Measurements from ENCODE around the gene BMP10. TPM values are rescaled to one million over a fixed set of nuclear protein-coding genes. Genes with fewer than 3 reads are reported as not detected.

The BMP10 gene
- total RNA-seq, 2 experiments from 2014 or later, result 0.18 TPM; not detected in 1

DNA sequence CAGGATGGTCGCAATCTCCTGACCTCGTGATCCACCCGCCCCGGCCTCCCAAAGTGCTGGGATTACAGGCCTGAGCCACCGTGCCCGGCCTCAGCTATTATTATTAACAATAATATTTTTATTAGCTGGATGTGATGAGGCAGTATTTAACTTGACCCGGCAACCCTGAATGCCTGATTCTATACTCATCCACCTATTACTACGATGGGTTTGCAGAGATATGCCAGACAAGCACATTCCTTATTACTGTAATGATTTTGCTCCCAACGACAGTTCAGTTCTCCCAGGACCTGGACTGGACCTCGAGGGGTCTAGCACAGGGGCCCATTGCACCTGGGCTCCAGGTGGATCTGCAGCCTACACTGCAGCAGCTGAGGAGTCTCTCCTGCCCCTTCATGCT lies 32.6 kb downstream of the BMP10 start:
- Mint-ChIP-seq H3K27me3 (peaks cover 8% of the 10 kb centered on the region), H3K4me1 (peaks cover 33% of the 10 kb centered on the region), H3K4me3 (no peak overlapping the region), H3K36me3 (ENCODE audit: low read depth) (peaks cover 2% of the 10 kb centered on the region), H3K27ac (no peak overlapping the region), H3K9me3 (peaks cover 3% of the 10 kb centered on the region)
- ChIA-PET POLR2A (interaction anchor here (1.0 to 1.8 kb wide), 3 partner anchors 8 to 97 kb away, joined by 3 to 5 read pairs (median 3); no protein-coding TSS in a partner anchor), CTCF (interaction anchor here (0.6 to 4.5 kb wide), 24 partner anchors 10 to 468 kb away, joined by 3 to 41 read pairs (median 4); no protein-coding TSS in a partner anchor)
- no peak for DNase-seq

DNA sequence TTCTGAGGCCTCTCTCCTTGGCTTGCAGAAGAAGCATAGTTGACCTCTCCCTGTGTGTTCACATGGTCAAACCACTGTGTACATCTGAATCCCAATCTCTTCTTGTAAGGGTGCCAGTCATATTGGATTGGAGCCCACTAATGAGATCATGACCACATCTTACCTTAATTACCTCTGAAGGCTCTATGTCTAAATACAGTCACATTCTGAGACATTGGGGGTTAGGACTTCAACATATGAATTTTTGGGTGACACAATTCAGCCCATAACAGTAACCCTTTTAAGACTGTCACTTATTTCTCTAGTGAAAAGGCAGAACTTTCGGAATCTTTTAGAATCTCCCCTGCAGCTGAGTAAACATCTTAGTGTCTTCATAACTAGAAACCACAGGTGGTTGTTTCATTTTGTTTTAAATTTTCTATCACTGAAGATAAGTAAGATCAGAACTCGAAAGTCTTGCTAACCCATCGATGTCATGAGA lies 33.3 kb downstream of the BMP10 start:
- no peak for DNase-seq
- ChIA-PET POLR2A (interaction anchor here (1.3 to 1.8 kb wide), 2 partner anchors 8 to 97 kb away, joined by 3 to 5 read pairs; no protein-coding TSS in a partner anchor), CTCF (interaction anchor here (0.6 to 4.5 kb wide), 19 partner anchors 10 to 373 kb away, joined by 3 to 41 read pairs (median 5); no protein-coding TSS in a partner anchor)
- peak overlapping the region; percentile 28 for H3K27ac Mint-ChIP-seq
- H3K27me3 Mint-ChIP-seq, result peaks cover 5% of the 10 kb centered on the region
- peaks cover 37% of the 10 kb centered on the region for H3K4me1 Mint-ChIP-seq
- peaks cover 3% of the 10 kb centered on the region for H3K9me3 Mint-ChIP-seq
- H3K36me3 Mint-ChIP-seq (ENCODE audit: low read depth), result peaks cover 2% of the 10 kb centered on the region
- no peak overlapping the region for H3K4me3 Mint-ChIP-seq

DNA sequence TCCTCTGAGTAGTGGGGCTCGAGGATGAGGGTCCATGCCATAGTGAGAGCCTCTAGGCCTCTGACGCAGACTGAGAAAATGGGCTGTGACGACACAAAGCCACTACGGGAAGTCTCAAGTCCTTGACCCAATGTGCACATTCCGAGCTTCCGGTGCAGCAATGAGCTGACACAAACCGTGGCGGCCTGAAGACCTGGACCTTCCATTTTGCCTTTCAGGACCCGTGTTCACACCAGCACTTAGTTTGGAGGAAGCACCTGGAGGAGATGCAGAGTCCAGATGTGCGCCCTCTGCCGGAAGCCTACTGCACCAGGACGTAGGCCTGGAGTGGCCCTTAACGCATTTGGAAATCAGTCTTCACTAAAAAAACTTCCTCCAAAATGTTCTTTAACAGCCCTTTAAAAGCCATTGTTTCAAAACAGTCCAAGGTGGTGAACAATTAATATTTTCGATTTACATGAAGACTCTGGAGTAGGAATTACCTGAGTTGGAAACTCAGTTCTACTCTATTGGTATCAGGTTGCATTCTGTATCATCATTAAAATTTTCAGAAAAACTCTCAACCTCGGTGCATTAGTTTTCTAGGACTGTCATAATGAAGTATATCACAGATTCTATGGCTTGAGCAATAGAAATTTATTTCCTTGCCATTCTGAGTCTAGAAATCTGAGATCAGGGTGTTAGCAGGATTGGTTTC lies 33.9 kb downstream of the BMP10 start:
- CTCF ChIA-PET, result interaction anchor here (1.0 to 4.7 kb wide), 15 partner anchors 9 to 145 kb away, joined by 3 to 41 read pairs (median 8); no protein-coding TSS in a partner anchor
- POLR2A ChIA-PET, result interaction anchor here (1.3 to 1.8 kb wide), 3 partner anchors 7 to 96 kb away, joined by 3 to 10 read pairs (median 5); no protein-coding TSS in a partner anchor
- peak overlapping the region; percentile 28 for H3K27ac Mint-ChIP-seq
- DNase-seq, result peak; percentile 67
- H3K4me1 Mint-ChIP-seq, result peaks cover 43% of the 10 kb centered on the region
- H3K36me3 Mint-ChIP-seq (ENCODE audit: low read depth), result peaks cover 2% of the 10 kb centered on the region
- no peak overlapping the region for H3K4me3 Mint-ChIP-seq
- H3K27me3 Mint-ChIP-seq, result peaks cover 4% of the 10 kb centered on the region
- peaks cover 3% of the 10 kb centered on the region for H3K9me3 Mint-ChIP-seq

DNA sequence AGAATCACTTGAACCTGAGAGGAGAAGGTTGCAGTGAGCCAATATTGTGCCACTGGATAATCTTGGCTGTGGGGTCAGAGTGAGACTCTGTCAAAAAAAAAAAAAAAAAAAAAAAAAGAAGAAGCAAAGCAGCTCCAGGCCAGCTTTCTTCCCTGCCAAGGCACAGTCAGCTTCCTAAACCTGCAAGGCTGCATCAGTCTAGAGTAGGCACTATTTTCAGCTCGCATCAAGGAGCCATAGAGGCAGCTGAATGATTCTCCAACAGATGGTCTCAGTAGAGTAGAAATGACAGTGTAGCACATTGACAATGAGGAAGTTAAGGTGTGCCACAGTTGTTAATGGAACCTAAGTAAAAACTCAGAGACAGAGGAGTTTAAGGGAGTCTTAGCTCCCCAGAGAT lies 35.6 kb downstream of the BMP10 start:
- DNase-seq, result no peak
- H3K36me3 Mint-ChIP-seq (ENCODE audit: low read depth), result peaks cover 8% of the 10 kb centered on the region
- H3K4me1 Mint-ChIP-seq, result peaks cover 60% of the 10 kb centered on the region
- H3K4me3 Mint-ChIP-seq, result no peak overlapping the region
- peaks cover 3% of the 10 kb centered on the region for H3K9me3 Mint-ChIP-seq
- ChIA-PET CTCF (interaction anchor here (0.7 to 4.7 kb wide), 12 partner anchors 10 to 372 kb away, joined by 3 to 41 read pairs (median 4); no protein-coding TSS in a partner anchor), POLR2A (interaction anchor here (0.7 to 1.8 kb wide), 4 partner anchors 68 to 128 kb away, joined by 3 to 10 read pairs (median 4); no protein-coding TSS in a partner anchor)
- no peak overlapping the region for H3K27ac Mint-ChIP-seq
- H3K27me3 Mint-ChIP-seq, result no peaks in the 10 kb centered on the region

DNA sequence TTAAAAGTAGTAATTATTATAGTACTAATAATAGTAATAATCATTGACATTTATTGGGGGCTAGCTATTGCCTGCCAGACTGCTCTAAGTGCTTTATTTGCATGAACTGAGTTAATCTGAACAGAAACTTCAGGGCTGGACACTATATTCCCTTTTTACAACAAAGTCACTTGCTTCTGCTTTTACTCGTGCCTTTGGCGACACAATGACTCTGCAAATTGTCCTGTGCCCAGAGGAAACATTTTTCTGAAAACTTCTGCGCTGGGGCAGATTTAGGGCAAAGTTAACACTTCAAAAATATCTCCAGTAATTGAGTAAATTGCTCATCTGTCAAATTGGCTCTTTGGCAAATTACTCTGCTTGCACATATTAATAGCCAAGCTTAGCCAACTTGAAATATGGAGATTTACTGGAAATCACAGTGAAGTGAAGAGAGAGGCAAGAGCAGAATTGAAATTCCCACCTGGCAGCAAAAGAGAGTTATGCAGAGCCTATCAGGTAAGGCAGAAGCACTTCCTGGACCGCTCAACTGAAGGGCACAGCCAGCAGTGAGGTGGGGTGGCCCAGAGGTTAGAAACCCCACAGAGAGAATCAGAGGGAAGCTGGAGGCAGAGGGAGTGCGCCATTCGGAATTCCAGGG lies 36.3 kb downstream of the BMP10 start:
- H3K9me3 Mint-ChIP-seq, result peaks cover 3% of the 10 kb centered on the region
- ChIA-PET POLR2A (interaction anchor here (0.8 to 1.2 kb wide), 3 partner anchors 19 to 114 kb away, joined by 3 to 4 read pairs (median 3); no protein-coding TSS in a partner anchor), CTCF (interaction anchor here (0.9 to 4.7 kb wide), 8 partner anchors 10 to 371 kb away, joined by 3 to 28 read pairs (median 6); no protein-coding TSS in a partner anchor)
- no peak overlapping the region for H3K4me3 Mint-ChIP-seq
- peaks cover 8% of the 10 kb centered on the region for H3K36me3 Mint-ChIP-seq (ENCODE audit: low read depth)
- DNase-seq, result no peak
- H3K27me3 Mint-ChIP-seq, result no peaks in the 10 kb centered on the region
- H3K27ac Mint-ChIP-seq, result no peak overlapping the region
- H3K4me1 Mint-ChIP-seq, result peaks cover 68% of the 10 kb centered on the region

DNA sequence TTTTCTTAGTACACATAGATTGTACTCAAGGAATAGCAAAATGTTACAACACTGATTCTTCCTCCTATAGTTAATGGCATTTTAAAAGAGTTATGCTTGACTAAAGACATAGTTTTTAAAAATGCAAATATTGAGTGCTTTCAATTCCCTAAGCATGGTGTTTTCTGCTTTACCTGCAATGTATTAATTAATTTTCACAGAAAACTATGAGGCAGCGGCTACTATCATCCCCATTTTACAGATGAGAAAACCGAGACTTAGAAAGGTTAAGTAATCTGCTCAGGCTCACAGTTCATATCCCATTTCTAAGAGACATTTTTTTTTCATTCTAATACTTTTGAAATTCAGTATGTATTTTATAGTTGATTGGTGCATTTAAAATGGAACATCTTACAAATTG lies 38.0 kb downstream of the BMP10 start:
- H3K27ac Mint-ChIP-seq, result peak overlapping the region; percentile 70
- peaks cover 79% of the 10 kb centered on the region for H3K4me1 Mint-ChIP-seq
- peaks cover 20% of the 10 kb centered on the region for H3K36me3 Mint-ChIP-seq (ENCODE audit: low read depth)
- DNase-seq, result no peak
- H3K9me3 Mint-ChIP-seq, result no peaks in the 10 kb centered on the region
- POLR2A ChIA-PET, result interaction anchor here (0.7 to 1.3 kb wide), 4 partner anchors 9 to 93 kb away, joined by 3 read pairs; no protein-coding TSS in a partner anchor
- H3K4me3 Mint-ChIP-seq, result no peak overlapping the region
- CTCF ChIA-PET, result interaction anchor here (1.1 to 4.7 kb wide), 4 partner anchors 81 to 369 kb away, joined by 3 to 28 read pairs (median 6); no protein-coding TSS in a partner anchor
- H3K27me3 Mint-ChIP-seq, result no peaks in the 10 kb centered on the region

DNA sequence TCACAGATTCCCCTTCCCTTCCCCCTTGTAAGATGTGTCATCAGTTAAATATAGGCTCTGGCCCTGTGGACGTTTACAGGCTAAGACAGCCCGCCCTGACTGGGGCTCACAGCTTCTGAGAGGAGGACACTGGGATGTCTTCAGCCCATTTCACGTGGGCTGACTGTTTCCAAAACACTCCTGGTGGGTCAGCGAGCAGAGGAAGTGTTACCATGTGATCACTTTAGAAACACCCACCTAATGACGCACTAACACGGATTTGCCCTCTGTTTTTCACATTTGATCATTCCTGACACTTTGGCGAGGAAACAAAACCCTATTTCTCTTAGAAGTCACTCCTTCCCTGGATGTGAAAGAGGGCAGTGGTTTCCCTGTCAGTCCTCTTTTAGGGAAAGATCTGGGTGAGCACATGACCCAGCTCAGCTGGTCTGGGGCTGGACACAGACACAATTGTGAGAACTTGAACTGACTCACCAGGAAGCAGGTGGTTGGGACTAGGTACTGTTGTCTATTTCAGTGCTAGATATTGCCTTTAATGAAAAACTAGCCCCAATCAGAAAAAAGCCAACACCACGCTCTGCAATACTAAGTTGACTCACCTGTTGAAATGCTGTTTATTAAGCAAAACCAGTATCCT lies 38.8 kb downstream of the BMP10 start:
- ChIA-PET POLR2A (interaction anchor here (0.6 to 1.3 kb wide), 6 partner anchors 9 to 818 kb away, joined by 3 read pairs; no protein-coding TSS in a partner anchor), CTCF (interaction anchor here (1.1 to 2.8 kb wide), 2 partner anchors 93 to 369 kb away, joined by 3 to 6 read pairs; no protein-coding TSS in a partner anchor)
- DNase-seq, result peak; percentile 35
- peaks cover 79% of the 10 kb centered on the region for H3K4me1 Mint-ChIP-seq
- peaks cover 28% of the 10 kb centered on the region for H3K36me3 Mint-ChIP-seq (ENCODE audit: low read depth)
- no peaks in the 10 kb centered on the region for H3K27me3 Mint-ChIP-seq
- H3K27ac Mint-ChIP-seq, result peak overlapping the region; percentile 70
- no peak overlapping the region for H3K4me3 Mint-ChIP-seq
- H3K9me3 Mint-ChIP-seq, result no peaks in the 10 kb centered on the region

DNA sequence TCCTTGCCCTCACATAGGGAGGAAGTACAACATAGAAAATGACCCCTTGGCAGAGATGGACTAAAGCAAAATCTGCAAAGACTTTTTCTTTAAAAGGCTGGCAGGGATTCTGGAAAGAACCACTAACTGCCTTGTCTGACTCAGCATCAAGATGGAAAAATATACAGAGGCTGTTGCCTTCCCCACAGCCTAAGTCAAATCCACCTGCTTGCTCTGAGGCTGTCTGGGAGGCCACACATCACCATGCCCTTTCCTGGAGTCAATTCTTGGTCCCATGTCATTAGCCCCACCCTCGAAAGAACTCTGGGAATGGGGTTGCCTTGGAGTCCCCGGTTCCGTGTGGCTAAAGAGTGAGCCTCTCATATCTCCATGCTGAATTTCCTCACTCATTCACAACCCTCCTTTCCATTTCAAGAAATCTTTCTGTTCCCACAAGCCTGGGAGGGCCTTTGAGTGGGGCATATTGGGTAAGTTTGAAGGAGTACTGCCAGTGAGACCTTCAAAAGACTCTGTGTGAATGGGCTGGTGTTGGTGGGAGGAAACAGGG lies 39.4 kb downstream of the BMP10 start:
- peaks cover 28% of the 10 kb centered on the region for H3K36me3 Mint-ChIP-seq (ENCODE audit: low read depth)
- CTCF ChIA-PET, result no interaction called here
- peak overlapping the region; percentile 70 for H3K27ac Mint-ChIP-seq
- no peak overlapping the region for H3K4me3 Mint-ChIP-seq
- no peak for DNase-seq
- POLR2A ChIA-PET, result interaction anchor here (1.2 to 1.3 kb wide), 2 partner anchors 80 to 92 kb away, joined by 3 read pairs; no protein-coding TSS in a partner anchor
- H3K4me1 Mint-ChIP-seq, result peaks cover 73% of the 10 kb centered on the region
- no peaks in the 10 kb centered on the region for H3K27me3 Mint-ChIP-seq
- H3K9me3 Mint-ChIP-seq, result no peaks in the 10 kb centered on the region

DNA sequence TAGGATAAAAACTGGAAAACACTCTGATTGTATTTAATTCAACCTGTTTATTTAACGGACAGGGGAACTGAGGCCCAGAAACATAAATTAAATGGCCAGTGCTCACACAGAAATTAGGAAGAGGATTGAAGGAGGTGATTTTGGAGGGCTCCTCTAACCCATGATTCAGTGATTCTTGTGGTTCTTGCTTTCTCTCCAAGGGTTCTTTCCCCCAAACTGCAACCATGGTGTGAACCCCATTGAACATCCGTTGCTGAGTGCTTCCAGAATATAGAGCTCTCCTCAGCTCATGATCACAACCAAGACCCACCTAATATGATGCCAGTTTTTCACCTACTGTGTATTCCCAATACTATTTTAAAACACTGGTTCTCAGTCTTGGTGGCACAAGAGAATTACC lies 41.4 kb downstream of the BMP10 start:
- H3K4me3 Mint-ChIP-seq, result peak overlapping the region; percentile 61
- no peaks in the 10 kb centered on the region for H3K27me3 Mint-ChIP-seq
- peak overlapping the region; percentile 93 for H3K27ac Mint-ChIP-seq
- H3K36me3 Mint-ChIP-seq (ENCODE audit: low read depth), result peaks cover 46% of the 10 kb centered on the region
- peaks cover 69% of the 10 kb centered on the region for H3K4me1 Mint-ChIP-seq
- DNase-seq, result no peak
- no peaks in the 10 kb centered on the region for H3K9me3 Mint-ChIP-seq
- POLR2A ChIA-PET, result interaction anchor here (0.5 to 2.3 kb wide), 12 partner anchors 8 to 196 kb away, joined by 3 to 12 read pairs (median 4); partner anchors contain the start of gene ARHGAP25
- CTCF ChIA-PET, result interaction anchor here (0.6 to 3.2 kb wide), 12 partner anchors 9 to 841 kb away, joined by 3 to 19 read pairs (median 4); no protein-coding TSS in a partner anchor

DNA sequence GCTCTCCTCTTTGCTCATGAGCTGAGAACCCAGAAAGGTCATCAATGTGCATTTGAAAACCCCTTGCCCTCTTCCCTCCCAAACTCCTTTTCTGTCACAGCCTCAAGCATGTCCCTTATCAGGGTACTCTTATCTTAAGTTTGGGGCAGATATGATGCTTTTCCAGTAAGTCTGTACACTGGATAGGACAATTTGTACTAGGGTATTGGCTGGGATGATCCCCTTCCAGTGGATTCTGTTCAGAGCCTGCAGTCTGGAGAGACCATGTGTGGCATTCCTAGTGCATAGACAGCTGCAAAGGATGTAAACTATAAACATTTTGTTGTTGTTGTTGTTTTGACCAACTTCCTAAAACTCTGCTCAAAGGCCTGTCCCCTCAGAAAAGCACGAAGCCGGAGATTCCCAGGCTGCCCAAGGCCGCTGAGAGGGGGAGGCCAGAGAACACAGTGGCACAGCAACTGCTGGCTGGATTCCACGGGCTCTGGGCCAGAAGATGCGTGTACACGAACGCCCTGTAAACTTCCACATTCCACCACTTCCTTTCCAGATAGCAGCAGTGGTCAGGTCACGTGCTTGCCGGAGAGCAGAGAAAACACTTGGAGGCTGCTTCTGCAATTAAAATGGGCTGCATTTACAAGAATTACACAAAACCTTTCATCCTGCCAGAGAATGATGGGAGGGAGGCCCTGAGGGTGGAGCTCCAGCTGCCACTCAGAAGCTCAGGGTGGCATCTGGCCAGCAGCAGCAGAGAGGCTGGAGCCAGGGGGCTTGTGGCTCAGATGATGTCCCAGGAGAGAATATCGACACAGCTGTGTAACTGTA lies 42.1 kb downstream of the BMP10 start:
- Mint-ChIP-seq H3K4me1 (peaks cover 69% of the 10 kb centered on the region), H3K4me3 (peak overlapping the region; percentile 61), H3K9me3 (no peaks in the 10 kb centered on the region), H3K27me3 (no peaks in the 10 kb centered on the region), H3K36me3 (ENCODE audit: low read depth) (peaks cover 52% of the 10 kb centered on the region), H3K27ac (peak overlapping the region; percentile 93)
- POLR2A ChIA-PET, result interaction anchor here (0.5 to 2.3 kb wide), 11 partner anchors 9 to 195 kb away, joined by 3 to 12 read pairs (median 4); no protein-coding TSS in a partner anchor
- CTCF ChIA-PET, result interaction anchor here (1.0 to 3.2 kb wide), 11 partner anchors 10 to 366 kb away, joined by 3 to 19 read pairs (median 4); no protein-coding TSS in a partner anchor
- DNase-seq, result peak; percentile 83

DNA sequence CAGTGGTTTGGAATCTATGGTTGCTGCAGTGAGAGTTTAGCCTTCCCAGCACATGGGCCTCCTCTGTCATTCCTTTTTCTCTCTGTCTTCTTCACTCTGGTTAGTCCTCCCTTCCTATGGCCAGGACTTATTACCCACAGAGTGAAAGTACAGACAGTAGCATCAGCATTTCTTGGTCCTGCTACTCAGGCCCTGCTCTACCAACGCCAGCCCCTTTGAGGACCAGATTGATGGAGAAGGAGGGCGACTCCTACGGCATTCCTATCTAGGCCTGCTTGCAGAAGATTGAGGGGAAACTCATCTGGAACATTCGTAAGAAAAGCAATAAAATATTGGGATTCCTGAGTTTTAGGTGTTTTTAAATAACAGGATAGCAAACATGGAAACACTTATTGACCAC lies 43.5 kb downstream of the BMP10 start:
- Mint-ChIP-seq H3K36me3 (ENCODE audit: low read depth) (peaks cover 65% of the 10 kb centered on the region), H3K4me3 (no peak overlapping the region), H3K27me3 (no peaks in the 10 kb centered on the region), H3K27ac (peak overlapping the region; percentile 93), H3K9me3 (no peaks in the 10 kb centered on the region), H3K4me1 (peaks cover 59% of the 10 kb centered on the region)
- no peak for DNase-seq
- CTCF ChIA-PET, result interaction anchor here (1.3 to 3.2 kb wide), 2 partner anchors 11 to 79 kb away, joined by 4 to 19 read pairs; no protein-coding TSS in a partner anchor
- POLR2A ChIA-PET, result no interaction called here
